GM11168 (cell line): ENCODE measurements around the gene HUNK.
"Not testable (repeated sequence)": the region's sequence is repeated elsewhere in the genome, so short reads cannot be mapped to it uniquely, and the experiment has no call there.

Experiments used
- in situ Hi-C: fragments of 300-500 bp; cut with MboI; formaldehyde crosslinking; loops from one replicate; pipeline ENCODE4 v1.12.0; 2022; ENCODE audit warnings: low sequenced_read_pairs; ENCODE audit not compliant: unreplicated experiment

HUNK gene

DNA sequence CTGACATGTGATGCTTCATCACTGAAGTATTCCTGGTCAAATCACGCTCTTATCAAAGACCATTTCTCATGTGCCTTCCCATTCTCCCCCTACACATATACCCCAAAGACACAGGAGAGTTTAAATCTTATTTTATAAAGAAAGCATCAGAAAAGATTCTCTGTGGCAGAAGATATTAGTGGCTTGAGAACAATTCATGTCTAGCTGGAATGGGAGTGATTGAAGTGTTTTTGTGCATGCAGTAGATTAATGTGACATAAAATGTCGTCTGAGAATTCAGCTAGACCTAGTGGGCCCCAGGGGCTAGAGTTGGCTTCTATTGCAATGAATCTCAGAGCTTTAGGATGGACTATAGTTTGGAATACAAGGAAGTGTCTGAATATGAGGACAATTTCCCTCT lies 163.9 kb downstream of the HUNK start:
- in situ Hi-C loops: no loop called here

- in situ Hi-C loops: not testable (repeated sequence)
Measured at GRCh38 chr21:32038751-32039150, 165.9 kb downstream of the HUNK start.

DNA sequence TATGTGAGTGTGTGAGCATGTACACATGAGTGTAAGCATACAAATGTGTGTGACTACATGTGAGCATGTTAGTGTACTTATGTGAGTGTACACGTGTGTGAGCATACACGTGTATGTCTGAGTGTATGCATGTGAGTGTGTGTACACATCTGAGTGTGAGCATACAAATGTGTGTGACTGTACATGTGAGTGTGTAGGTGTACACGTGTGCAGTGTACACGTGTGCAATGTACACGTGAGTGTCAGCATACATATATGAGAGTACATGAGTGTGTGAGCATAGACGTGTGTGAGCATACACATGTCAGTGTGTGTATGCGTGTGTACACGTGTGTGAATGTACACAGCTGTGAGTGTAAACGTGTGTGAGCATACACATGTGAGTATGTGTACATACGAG lies 170.6 kb downstream of the HUNK start:
- in situ Hi-C loops: no loop called here

GRCh38 chr21:32044205-32045180 lies 171.7 kb downstream of the HUNK start:
- in situ Hi-C loops: no loop called here

GRCh38 chr21:32046191-32046590 lies 173.4 kb downstream of the HUNK start:
- in situ Hi-C loops: no loop called here

DNA sequence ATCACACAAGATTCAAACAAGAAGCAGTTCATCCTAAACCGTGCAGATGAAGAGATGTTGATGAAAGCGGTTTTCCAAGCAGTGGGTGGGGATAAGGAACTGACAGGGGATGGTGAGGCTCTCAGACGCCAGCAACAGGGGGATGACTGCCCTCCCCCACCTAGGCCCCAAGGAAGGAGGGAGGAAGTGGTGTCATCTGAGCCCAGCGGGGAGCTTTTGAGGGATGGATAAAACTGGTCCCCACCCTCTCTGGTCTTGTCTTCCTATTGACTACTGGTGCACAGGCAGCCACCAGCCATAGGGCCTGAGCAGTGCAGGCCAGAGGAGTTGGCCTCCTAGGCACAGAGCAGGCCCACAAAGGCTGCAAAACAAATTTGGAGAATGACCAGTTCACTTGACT lies 175.5 kb downstream of the HUNK start:
- in situ Hi-C loops: no loop called here
